Fibroblast of mammary gland (primary cell): ENCODE measurements around the gene PDIK1L.

Source experiments
- DNase-seq: peaks from one replicate; pipeline ENCODE4 v3.0.0-alpha.2; 2010; ENCODE audit warnings: low read depth
- H3K4me3 ChIP-seq: 2 replicates; pipeline ENCODE4 v1.5.1; 2011; ENCODE audit warnings: low read depth, mild to moderate bottlenecking, low read length, moderate library complexity; ENCODE audit not compliant: control insufficient read depth
- CTCF ChIP-seq: conservative IDR thresholded peaks from 2 replicates; pipeline ENCODE4 v1.5.1; 2011; ENCODE audit warnings: low read depth, low read length, inconsistent platforms; ENCODE audit not compliant: control insufficient read depth, insufficient read depth

Gene PDIK1L

GRCh38 chr1:26111530-26112406, at the start of gene PDIK1L:
PDIK1L (plus strand) TSS chr1:26111824; CDS start chr1:26114309, 2,485 bp downstream.
- peak within 1 kb of the TSS; percentile 93 for H3K4me3 ChIP-seq
- TF ChIP-seq CTCF = no peak
- DNase-seq = peak; percentile 94

- DNase-seq = no peak
Measured at GRCh38 chr1:26064553-26064952, 47.1 kb upstream of the PDIK1L start.

GRCh38 chr1:26066160-26066559, 45.5 kb upstream of the PDIK1L start:
- H3K4me3 ChIP-seq = no peak overlapping the region
- TF ChIP-seq CTCF = no peak
- no peak for DNase-seq

More at GRCh38 chr1:26064553-26064952, 47.1 kb upstream of the PDIK1L start:
- no peak for TF ChIP-seq CTCF
- no peak overlapping the region for H3K4me3 ChIP-seq

GRCh38 chr1:26066857-26067256, 44.8 kb upstream of the PDIK1L start:
- no peak for TF ChIP-seq CTCF
- no peak for DNase-seq
- H3K4me3 ChIP-seq = no peak overlapping the region

- no peak for TF ChIP-seq CTCF
- no peak within 1 kb of the TSS for H3K4me3 ChIP-seq
- no peak for DNase-seq
Measured at GRCh38 chr1:26067432-26067911, 44.2 kb upstream of the PDIK1L start, which contains the start of gene TRIM63. TRIM63 (minus strand) TSS chr1:26067630; CDS start chr1:26067494, 136 bp downstream.

- H3K4me3 ChIP-seq = no peak overlapping the region
- TF ChIP-seq CTCF = no peak
- DNase-seq = no peak
Measured at GRCh38 chr1:26069941-26070295, 41.7 kb upstream of the PDIK1L start.
